GM10266 (cell line): ENCODE data around the gene FAM228A.
A peak's percentile ranks its signal among the peaks of the same experiment; 100 is the strongest.

ENCODE experiments used
- DNase-seq: peaks from one replicate; pipeline ENCODE4 v3.0.0; 2012; ENCODE audit errors: extremely low spot score
- CTCF ChIP-seq: IDR thresholded peaks from 2 replicates; pipeline ENCODE4 v1.5.1; 2012; ENCODE audit warnings: mild to moderate bottlenecking, low read depth; ENCODE audit not compliant: control insufficient read depth, insufficient read depth; ENCODE audit errors: missing control alignments

Gene FAM228A

GRCh38 chr2:24221343-24222050 is 46.6 kb downstream of the FAM228A start:
- TF ChIP-seq CTCF = no peak
- no peak for DNase-seq

GRCh38 chr2:24222946-24223345 is 48.1 kb downstream of the FAM228A start:
- no peak for DNase-seq
- no peak for TF ChIP-seq CTCF

- no peak for TF ChIP-seq CTCF
- no peak for DNase-seq
These were observed 50.8 kb downstream of the FAM228A start for GRCh38 chr2:24225499-24226242.

- peak; percentile 35 for TF ChIP-seq CTCF
- no peak for DNase-seq
These were observed 53.6 kb downstream of the FAM228A start for GRCh38 chr2:24228470-24228869.

- no peak for TF ChIP-seq CTCF
- DNase-seq = no peak
These were observed 56.6 kb downstream of the FAM228A start for GRCh38 chr2:24231461-24231881.

GRCh38 chr2:24233321-24233720 is 58.5 kb downstream of the FAM228A start:
- no peak for DNase-seq
- no peak for TF ChIP-seq CTCF

- no peak for DNase-seq
- no peak for TF ChIP-seq CTCF
These were observed 62.5 kb downstream of the FAM228A start for GRCh38 chr2:24237313-24237712.
